ENCODE results near the gene ABCA9.

The ABCA9 gene

DNA sequence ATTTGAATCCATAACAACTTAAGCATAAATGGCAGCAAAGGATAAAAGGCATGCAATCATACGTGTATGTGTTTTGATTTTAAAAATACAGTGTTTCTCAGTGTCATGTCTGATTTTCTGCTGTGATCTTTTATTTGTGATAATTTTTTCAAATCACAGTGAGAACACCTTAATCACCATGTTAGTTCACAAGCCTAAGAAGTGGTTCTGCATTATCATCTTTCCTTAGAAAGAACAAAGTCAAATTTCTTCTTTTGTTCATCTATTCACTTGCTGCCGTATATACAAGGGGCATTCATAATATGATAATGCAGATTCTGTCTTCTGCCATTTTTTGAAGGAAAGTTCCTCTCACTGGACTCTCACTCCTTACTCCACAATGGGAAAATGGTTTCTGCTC, 33.3 kb upstream of the ABCA9 start:
- no peak overlapping the region for H3K4me3 ChIP-seq (ENCODE audit: low read depth, low read length)
- TF ChIP-seq, protein P1, sequence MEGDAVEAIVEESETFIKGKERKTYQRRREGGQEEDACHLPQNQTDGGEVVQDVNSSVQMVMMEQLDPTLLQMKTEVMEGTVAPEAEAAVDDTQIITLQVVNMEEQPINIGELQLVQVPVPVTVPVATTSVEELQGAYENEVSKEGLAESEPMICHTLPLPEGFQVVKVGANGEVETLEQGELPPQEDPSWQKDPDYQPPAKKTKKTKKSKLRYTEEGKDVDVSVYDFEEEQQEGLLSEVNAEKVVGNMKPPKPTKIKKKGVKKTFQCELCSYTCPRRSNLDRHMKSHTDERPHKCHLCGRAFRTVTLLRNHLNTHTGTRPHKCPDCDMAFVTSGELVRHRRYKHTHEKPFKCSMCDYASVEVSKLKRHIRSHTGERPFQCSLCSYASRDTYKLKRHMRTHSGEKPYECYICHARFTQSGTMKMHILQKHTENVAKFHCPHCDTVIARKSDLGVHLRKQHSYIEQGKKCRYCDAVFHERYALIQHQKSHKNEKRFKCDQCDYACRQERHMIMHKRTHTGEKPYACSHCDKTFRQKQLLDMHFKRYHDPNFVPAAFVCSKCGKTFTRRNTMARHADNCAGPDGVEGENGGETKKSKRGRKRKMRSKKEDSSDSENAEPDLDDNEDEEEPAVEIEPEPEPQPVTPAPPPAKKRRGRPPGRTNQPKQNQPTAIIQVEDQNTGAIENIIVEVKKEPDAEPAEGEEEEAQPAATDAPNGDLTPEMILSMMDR (IDR thresholded peaks at IDR 0.05; ENCODE audit: control insufficient read depth, extremely low read depth, insufficient read depth) = no peak
- DNase-seq (ENCODE audit: low read depth) = no peak

GRCh38 chr17:69093279-69093789, 32.6 kb upstream of the ABCA9 start:
- H3K4me3 ChIP-seq (ENCODE audit: low read depth, low read length) = no peak overlapping the region
- TF ChIP-seq, protein P1 (IDR thresholded peaks at IDR 0.05; ENCODE audit: control insufficient read depth, extremely low read depth, insufficient read depth) = no peak
- no peak for DNase-seq (ENCODE audit: low read depth)

DNA sequence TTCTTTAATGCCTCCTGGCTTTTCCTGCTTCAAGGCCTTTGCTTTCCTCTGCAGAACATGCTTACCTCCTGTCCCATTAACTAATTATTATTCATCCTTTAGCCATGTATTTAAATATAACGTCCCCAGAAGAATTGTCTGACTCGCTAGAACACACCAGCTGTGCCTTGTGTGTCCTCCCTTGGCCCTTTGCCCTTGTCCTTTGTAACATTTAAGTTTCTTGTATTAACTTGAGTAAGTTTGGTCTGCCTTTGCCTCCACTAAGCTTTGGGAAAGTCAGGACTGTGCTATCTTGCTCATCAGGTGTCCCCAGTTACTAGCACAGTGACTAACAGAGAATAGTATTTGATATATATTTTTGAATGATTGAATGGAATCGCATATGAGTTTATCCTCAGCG, 29.6 kb upstream of the ABCA9 start:
- DNase-seq (ENCODE audit: low read depth) = no peak
- no peak overlapping the region for H3K4me3 ChIP-seq (ENCODE audit: low read depth, low read length)
- TF ChIP-seq, protein P1 (IDR thresholded peaks at IDR 0.05; ENCODE audit: control insufficient read depth, extremely low read depth, insufficient read depth) = no peak

DNA sequence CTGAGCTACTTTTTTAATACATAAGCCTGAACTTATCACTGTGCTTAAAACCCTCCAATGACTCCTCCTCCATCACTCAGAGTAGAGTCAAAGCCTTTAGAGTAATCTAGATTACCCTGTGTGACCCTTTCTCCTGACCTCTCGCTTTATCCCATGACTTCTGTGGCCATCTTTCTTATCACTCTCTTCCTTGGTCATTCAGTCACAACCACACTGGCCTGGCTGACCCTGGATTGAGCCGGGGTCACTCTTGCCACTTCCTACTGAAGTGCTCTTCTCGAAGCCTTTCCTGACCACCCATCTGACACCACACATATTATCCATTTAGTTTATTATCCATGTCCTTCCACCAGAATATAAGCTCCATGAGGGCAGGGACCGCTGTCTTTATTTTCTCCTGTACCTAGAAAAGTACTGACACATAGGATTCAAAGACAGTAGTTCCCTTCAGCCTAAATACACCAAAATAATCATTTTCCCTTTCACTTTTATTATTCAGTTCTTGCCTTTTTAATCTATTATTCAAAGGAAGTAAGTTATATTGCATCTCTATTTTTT, 28.0 kb upstream of the ABCA9 start:
- TF ChIP-seq, protein P1 (IDR thresholded peaks at IDR 0.05; ENCODE audit: control insufficient read depth, extremely low read depth, insufficient read depth) = no peak
- no peak overlapping the region for H3K4me3 ChIP-seq (ENCODE audit: low read depth, low read length)
- DNase-seq (ENCODE audit: low read depth) = no peak

DNA sequence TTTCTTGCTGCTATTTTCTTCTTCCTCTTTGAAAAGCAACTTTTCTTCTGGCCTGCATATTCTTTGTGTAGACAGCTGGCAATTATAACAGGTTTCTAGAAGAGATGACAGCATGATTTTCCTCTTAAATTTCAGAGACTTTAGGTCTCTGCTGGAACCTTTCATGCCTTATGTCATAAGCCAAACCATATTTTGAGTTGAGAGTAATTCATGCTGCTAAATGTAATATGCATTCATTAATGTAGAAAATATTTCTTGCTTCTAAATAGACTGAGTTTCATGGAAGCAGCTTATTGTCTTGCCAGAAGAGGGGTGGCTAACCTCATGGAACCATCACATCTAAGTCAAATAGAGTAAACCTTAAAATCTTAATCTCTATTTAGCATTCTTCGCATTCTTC, 25.9 kb upstream of the ABCA9 start:
- TF ChIP-seq, protein P1 (IDR thresholded peaks at IDR 0.05; ENCODE audit: control insufficient read depth, extremely low read depth, insufficient read depth) = no peak
- DNase-seq (ENCODE audit: low read depth) = no peak
- H3K4me3 ChIP-seq (ENCODE audit: low read depth, low read length) = no peak overlapping the region

DNA sequence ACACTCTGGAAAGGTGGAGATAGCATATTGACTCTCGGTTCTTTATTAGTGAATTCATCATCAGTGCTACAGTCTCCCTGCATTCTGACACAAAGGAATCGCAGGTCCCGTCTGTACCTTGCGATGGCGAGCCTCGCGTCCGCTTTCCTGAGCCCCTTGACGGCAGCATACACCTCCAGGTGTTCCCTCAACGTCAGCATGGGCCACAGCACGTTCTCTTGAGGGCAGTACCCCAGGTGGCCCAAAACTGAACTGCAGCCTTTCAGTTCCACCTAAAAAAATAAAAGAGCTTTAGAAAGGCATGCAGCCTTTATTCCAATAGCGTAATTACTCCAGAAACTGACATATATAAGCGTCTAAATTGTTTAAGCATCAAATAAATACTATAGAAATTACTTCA, 24.2 kb upstream of the ABCA9 start:
- TF ChIP-seq, protein P1 (IDR thresholded peaks at IDR 0.05; ENCODE audit: control insufficient read depth, extremely low read depth, insufficient read depth) = peak; percentile 47; the same call in 1 of the 2 replicates
- no peak overlapping the region for H3K4me3 ChIP-seq (ENCODE audit: low read depth, low read length)
- peak; percentile 4 for DNase-seq (ENCODE audit: low read depth)

GRCh38 chr17:69082696-69083095, 22.0 kb upstream of the ABCA9 start:
- TF ChIP-seq, protein P1 (IDR thresholded peaks at IDR 0.05; ENCODE audit: control insufficient read depth, extremely low read depth, insufficient read depth) = no peak
- no peak for DNase-seq (ENCODE audit: low read depth)
- H3K4me3 ChIP-seq (ENCODE audit: low read depth, low read length) = no peak overlapping the region
